Activated CD4-positive, alpha-beta T cell treated with anti-CD3 and anti-CD28 coated beads, Interleukin-2, amount 50 U/mL, for 1 hour (primary cell): ENCODE data around the gene HTR3E.
"Not testable (repeated sequence)": the region's sequence is repeated elsewhere in the genome, so short reads cannot be mapped to it uniquely, and the experiment has no call there.

Experiments used
- DNase-seq: peaks from one replicate; pipeline ENCODE4 v3.0.0-alpha.2; 2020

The HTR3E gene

GRCh38 chr3:184096811-184097383, at the start of gene HTR3E:
Gene HTR3E (plus strand): TSS chr3:184097064. CDS start chr3:184097530, 466 bp downstream.
- DNase-seq = no peak

DNA sequence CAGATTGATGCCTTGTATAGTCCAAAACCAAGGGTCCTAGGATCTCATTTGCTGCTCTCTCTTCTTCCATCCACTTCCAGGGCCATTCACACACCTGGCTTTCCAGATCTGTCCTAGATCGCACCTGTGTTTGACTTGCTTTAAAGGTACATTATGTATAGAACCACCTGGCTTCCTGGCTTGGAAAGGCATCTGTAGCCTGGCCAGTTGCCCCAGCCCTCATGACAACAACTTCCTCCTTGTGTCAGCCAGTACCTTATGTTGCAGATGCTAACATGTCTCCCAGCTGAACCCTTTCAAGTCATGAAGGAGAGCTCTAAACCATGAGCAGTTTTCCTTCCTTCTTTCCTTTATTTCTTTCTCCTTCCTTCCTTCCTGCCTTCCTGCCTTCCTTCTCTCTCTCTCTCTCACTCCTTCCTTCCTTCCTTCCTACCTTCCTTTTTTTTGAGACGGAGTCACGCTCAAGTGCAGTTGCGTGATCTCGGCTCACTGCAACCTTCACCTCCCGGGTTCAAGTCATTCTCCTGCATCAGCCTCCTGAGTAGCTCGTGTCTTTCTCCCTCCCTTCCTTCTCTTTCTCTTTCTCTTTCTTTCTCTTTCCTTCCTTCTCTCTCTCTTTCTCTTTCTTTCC, 46.5 kb upstream of the HTR3E start:
- DNase-seq = no peak

DNA sequence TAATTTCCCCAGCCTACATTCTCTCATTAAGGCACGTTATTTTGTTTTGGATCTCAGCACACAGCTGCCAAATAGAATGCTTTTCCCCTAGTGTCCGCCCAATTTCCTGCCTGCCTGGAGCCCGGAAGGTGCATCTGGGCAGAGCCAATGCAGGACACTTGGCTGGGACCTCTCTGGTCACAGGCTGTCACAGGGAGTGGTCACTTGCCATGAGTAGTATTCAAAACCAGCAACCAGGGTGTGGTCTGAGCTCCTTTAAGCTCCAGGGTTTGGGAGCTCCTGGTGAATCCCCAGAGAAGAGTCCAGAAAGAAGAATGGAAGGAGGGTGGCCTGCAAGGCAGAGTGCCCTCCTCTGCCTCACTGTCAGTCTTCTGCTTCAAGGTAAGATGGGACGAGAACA, 44.1 kb upstream of the HTR3E start, which contains the start of gene HTR3C:
HTR3C (plus strand) TSS at position 281 of the 400 bp plus-strand sequence; CDS start at position 315, 34 bp downstream.
- no peak for DNase-seq

DNA sequence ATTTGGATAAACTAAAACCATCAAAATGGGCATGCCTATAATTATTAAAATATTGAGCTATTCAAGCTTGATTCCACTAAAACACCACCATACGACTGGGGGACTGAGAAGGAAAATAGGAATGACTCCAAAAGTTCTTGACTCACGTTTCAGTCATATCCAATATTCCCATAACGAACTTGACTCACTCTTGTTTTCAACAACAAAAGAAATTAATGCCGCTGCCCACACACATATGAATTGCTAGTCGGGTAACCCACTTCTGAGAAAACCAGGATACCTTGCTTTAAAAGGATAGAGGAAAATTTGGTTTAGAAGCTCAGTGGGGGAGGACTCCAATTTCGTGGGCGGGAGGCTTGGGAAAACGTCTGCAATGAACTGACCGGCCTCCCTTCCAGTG, 38.8 kb upstream of the HTR3E start:
- no peak for DNase-seq

DNA sequence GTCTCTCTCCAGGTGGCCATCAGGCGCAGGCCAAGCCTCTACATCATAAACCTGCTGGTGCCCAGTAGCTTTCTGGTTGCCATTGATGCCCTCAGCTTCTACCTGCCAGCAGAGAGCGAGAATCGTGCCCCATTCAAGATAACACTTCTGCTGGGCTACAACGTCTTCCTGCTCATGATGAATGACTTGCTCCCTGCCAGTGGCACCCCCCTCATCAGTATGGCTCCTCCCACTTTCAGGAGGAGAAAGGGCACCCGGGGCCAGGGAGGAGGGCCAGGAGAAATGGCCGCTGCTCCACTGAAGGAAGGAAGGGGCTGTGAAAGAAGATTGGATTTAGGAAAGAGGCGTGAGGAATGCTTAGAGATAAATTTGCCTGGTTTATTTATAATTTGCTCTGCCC, 37.4 kb upstream of the HTR3E start:
- DNase-seq = no peak

DNA sequence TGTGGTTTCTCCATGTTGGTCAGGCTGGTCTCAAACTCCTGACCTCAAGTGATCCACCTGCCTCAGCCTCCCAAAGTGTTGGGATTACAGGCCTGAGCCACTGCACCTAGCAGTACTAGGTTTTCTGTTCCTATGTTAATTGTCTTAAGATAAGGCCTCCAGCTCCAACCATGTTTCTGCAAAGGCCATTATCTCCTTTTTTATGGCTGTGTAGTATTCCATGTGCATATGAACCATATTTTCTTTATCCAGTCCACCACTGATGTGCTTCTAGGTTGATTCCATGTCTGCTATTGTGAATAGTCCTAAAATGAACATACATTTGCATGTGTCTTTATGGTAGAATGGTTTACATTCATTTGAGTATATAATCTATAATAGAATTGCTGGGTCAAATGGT, 34.2 kb upstream of the HTR3E start:
- no peak for DNase-seq

DNA sequence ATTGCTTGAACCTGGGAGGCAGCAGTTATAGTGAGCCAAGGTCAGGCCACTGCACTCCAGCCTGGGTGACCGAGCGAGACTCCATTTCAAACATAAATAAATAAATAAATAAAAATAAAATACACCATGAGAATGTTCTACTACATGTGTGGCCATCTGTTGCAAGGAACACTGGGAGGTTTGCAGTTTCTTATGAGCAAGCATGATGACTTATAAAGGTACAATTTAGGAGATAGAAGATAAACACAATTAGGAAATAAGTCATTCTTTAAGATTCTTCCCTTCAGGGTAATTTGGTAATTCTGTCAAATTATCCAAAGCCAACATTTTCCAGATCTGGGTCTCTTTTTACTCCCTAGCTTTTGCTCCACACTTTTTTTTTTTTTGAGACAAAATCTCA, 30.7 kb upstream of the HTR3E start:
- no peak for DNase-seq

DNA sequence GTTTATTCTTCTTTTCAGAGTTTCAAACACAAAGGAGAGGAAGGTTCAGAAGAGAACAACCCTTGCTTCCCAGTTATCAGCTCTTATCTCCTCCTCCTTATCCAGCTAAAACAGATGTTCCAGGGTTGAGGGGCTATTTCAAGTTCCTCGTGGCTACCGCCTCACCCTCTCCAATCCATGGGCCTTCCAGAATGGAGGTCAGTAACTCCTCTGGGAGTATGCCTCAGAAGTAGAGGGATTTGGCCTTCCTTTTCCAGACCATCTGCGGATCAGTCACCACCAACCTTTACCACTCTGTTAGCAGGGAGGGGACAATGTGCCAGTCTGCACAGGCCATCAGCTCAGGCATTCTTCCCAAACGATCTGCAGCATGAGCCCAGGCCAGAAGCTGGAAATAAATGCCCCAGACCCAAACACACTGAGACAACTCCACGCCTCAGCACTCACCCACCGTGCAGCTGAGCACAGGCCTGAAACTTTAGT, 29.2 kb upstream of the HTR3E start:
- DNase-seq = no peak

DNA sequence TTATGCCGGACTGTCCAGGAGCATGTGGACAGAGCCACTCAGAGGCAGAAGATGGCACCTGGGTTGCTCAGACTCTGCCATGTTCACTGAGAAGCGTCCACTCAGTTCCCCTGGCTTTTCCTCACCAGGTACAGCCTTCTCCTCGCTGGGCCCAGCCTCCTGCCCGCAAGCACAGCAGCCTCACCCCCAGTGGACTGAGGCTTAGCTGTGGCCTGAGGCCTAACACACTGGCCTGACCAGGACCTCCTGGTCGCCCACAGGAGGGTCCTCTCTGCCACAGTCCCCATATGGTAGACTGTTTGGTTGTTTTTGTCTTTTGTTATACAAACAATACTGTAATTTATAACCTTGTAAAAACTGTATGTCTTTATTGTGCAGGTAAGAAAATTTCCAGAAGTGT, 28.5 kb upstream of the HTR3E start:
- no peak for DNase-seq

DNA sequence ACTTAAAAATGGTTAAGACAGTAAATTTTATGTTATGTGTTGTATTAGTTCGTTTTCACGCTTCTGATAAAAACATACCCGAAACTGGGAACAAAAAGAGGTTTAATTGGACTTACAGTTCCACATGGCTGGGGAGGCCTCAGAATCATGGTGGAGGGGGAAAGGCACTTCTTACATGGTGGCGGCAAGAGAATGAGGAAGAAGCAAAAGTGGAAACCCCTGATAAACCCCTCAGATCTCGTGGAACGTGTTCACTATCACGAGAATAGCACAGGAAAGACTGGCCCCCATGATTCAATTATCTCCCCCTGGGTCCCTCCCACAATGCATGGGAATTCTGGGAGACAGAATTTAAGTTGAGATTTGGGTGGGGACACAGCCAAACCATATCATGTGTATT, 25.7 kb upstream of the HTR3E start:
- not testable (repeated sequence) for DNase-seq

GRCh38 chr3:184073621-184074020, 23.2 kb upstream of the HTR3E start:
- DNase-seq = no peak

DNA sequence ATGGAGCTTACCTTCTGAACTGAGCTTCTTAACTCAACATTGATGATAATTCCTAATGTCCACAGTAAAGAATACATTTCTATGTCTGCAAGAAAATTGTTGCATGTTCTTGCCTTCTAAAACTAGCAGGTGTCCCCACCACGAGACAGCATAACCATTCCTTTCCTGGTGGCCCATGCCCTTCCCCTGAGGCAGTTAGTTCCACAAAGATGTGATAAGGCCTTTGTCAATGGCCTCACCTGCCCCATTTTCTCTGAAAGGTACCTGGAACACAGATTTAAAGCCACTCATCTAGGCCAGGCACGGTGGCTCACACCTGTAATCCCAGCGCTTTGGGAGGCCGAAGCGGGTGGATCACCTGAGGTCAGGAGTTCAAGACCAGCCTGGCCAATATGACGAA, 21.0 kb upstream of the HTR3E start:
- DNase-seq = no peak

DNA sequence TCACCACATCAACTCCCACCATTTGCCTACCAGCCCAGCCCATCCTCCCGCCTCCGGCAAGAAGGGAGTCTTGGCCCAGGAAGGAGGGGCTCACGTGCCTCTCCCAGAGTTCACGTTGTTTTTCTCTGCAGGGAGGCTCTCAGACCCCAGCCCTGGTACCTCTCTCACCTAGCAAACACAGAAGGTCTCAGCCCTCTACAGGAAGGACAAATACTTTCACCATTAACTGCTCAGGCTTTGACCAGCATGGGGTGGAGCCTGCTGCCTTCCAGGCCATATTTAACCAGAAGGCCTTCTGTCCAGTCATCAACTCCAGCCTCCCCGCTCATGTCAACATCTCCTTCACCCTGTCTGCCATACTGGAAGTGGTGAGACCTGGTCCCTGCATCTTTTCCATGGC, 19.0 kb upstream of the HTR3E start:
- no peak for DNase-seq

DNA sequence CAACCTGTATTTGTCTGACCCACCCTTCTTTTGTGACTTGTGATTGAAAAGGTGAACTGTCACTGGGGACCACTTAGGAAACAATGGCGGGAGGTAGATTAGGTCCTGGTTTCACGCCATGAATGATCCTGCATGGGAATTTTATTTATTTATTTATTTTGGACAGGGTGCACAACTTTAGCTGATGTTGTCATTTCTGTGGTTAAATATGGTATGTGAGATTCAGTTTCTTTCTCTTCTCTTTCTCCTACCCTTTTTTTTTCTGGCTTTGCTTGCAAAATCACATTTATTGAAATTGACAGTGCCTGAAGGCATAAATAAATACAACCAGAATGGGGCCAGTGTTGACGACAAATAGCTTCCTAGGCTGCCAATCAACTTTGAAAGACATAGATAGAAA, 18.0 kb upstream of the HTR3E start:
- no peak for DNase-seq

GRCh38 chr3:184081116-184081830, 15.6 kb upstream of the HTR3E start:
- DNase-seq = no peak

DNA sequence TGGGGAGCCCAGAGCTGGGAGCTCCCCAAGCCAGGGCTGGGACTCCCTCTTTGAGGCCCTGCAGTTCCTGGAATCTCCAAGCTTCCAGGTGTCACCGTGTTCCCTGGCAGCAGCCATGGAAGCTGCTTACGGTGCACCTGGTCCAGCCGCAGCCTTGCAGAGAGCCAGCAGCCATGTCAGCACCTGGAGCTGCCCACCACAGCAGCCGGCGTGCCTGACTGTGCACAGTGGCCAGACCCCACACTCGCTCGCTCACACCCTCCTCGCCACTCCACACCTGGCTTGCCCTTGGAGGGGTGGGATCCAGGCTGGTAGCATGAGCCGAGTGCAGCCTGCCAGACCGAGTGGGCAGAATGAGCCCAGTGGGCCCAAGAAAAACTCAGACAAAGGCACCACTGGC, 14.8 kb upstream of the HTR3E start:
- no peak for DNase-seq

GRCh38 chr3:184082465-184082864, 14.4 kb upstream of the HTR3E start:
- no peak for DNase-seq

DNA sequence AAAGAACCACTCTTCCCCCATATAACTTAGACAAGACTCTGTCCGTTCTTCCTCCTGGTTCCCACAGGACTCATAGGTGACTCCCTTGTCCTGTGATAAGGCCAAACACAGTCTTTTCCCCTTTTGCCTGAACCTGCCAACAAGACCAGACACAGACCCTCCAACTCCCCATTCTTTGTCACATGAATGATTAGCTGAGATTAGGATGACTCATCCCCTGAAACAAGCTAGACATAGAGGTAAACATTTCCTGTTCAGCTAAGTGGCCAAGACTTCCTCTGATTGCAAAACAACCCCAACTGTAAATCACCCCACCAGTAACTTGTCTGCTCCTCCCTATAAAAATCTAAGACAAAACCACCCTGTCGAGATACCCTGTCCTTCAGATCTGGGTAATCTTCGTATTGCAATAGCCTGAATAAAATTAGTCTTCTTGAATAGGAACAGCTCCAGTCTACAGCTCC, 11.4 kb upstream of the HTR3E start:
- no peak for DNase-seq

DNA sequence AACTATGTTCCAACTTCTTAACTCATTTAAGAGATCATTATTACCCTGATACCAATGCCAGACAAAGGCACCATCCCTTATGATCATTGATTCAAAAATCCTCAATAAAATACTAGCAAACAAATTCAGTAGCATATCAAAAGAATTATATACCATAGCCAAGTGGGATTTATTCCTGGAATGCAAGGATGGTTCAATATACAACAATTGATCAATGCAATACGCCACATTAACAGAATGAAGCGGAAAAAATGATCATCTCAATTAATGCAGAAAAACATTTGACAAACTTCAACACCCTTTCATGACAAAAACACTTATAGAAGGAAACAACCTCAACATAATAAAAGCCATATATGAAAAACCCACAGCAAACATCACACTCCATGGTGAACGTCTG, 4.7 kb upstream of the HTR3E start:
- no peak for DNase-seq

- no peak for DNase-seq
These were observed 692 bp downstream of the HTR3E start for GRCh38 chr3:184097556-184097955.

DNA sequence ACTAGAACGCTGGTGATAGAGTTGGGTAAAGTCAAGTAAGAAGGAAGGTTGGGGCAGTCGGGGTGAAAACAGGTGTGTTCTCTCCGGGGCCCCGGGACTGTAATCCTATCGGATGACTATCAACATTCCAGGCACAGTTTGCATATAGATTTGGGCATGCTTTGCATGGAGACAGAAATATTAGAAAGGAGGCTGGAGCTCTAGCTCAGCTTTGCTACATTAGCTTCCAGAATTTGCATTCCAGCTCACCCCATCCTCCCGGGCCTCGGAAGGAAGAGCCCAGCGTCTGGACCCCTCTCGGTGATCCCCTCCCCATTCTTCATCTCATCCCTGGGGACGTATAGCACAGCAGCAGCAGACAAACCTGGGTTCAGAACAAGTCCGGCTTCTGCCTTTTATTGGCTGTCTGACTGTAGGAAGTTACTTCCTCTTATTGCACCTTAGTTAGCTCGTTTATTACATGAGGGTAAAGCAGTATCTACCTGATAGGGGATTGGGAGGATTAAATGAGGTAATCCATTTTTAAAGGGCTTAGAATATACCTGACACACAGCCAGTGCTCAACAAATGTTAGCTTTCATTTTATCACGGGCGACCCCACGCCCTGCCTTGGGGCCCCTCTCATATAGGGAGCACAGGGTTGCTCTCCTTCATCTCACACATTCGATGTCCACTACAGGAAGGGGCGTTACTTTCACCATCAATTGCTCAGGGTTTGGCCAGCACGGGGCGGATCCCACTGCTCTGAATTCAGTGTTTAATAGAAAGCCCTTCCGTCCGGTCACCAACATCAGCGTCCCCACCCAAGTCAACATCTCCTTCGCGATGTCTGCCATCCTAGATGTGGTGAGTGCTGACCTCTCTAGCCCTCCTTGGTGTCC, 3.2 kb downstream of the HTR3E start:
- DNase-seq = no peak

GRCh38 chr3:184110316-184110725, 13.5 kb downstream of the HTR3E start:
- no peak for DNase-seq

DNA sequence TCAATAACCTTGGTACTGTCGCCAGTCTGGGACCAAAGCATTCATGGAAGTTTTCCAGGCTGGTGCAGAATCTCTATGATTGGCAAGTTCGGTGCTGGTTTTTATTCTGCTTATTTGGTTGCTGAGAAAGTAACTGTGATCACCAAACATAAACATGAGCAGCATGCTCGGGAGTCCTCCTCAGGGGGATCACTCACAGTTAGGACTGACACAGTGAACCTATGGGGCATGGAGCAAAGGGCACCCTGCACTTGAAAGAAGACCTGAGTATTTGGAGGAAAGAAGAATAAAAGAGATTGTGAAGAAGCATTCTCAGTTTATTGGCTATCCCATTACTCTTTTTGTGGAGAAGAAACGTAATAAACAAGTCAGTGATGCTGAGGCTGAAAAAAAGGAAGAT, 19.2 kb downstream of the HTR3E start:
- DNase-seq = no peak
